Measurements from ENCODE around the gene CDR2.

DNA sequence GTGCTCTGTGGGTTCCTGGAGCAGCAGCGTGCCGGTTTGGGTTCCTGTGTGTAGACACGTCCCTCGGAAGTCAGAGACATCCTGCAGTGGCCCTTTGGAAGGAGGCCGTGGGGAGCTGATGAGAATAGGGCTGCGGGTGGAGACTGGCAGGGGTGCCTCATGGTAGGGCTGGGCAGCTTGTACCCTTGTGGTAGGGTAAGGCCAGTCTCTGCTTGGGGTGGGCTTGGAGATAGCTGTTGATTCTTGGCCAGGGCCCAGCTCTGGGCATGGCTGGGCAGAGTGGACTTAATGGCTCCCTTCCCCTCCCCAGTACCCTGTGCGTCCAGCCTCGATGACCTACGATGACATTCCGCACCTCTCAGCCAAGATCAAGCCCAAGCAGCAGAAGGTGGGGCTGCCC is 66.6 kb downstream of the CDR2 start:
- no peak for TF ChIP-seq POLR2A (IDR thresholded peaks at IDR 0.05; ENCODE audit: low read length)
- TF ChIP-seq GATA1 (IDR thresholded peaks at IDR 0.05; ENCODE audit: low read depth, low read length) = no peak
